Erythroblast (primary cell): ENCODE results near the gene GDPD3.

Experiments used
- GATA1 ChIP-seq: IDR thresholded peaks from 2 replicates; pipeline ENCODE4 v1.6.1; 2011; ENCODE audit warnings: low read depth, mild to moderate bottlenecking, control low read depth, low read length, moderate library complexity
- POLR2A ChIP-seq: IDR thresholded peaks from 2 replicates; pipeline ENCODE4 v1.6.1; 2011; ENCODE audit warnings: mild to moderate bottlenecking, low read length

- TF ChIP-seq POLR2A, result no peak
- TF ChIP-seq GATA1, result no peak
Observed at GRCh38 chr16:30151091-30151490, 37.8 kb upstream of the GDPD3 start.
